HTERT RPE-1 (cell line): ENCODE measurements around the gene ZFR.
"Not testable (repeated sequence)": the region's sequence is repeated elsewhere in the genome, so short reads cannot be mapped to it uniquely, and the experiment has no call there.

Experiments
- in situ Hi-C: fragments of 300-500 bp; cut with MboI; formaldehyde crosslinking; loops from 4 replicates; pipeline ENCODE4 v1.14.3; 2020; ENCODE audit warnings: low sequenced_read_pairs

ZFR gene

DNA sequence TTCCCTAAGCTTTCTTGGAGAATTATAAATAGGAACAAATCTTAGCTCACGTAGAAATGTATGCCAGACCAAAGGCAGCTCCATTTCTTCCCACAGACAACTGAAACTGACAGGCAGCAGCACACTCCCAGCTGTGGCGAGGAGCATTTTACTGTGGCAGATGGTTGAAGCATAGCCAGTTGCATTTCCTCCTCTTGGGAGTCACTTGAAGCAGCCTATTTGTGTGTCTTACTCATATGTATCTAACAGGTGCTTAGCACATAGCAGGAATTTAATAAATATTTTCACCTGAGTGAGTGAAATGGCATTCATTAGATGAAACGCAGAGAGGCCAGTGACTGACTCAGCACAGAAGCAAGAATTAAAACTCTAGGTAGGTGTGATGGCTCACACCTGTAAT, 119.5 kb downstream of the ZFR start:
- in situ Hi-C loops, result no loop called here

DNA sequence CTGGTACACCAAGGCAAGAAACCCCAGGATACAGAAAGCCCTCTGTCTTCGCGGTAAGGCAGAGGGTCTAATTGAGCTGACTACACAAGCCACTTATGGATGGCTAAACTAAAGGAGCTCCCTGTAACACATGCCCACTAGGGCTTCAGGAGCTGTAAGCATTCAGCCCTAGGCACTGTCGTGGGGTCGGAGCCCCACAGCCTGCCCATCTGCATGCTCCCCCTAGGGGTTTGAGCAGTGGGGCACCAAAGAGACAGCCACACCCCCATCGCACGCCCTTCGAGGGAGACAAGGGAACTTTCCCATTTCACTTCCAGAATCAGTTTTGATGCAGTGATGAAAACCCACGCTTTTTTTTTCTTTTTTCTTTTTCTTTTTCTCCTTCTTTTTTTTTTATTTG, 120.8 kb downstream of the ZFR start:
- in situ Hi-C loops, result no loop called here

DNA sequence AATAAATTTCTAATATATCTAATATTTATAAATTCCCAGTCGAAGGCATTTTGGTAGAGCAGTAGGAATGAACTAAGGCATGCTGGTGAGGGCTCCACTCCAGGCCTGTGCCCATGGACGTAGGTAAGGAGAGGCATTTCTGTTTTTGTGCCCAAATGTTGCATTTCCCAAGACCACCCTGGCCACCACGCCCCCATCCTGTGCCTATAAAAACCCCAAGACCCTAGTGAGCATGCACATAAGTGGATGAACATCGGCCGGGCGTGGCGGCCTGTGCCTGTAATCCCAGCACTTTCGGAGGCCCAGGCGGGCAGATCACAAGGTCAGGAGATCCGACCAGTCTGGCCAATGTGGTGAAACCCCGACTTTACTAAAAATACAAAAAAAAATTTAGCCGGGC, 121.7 kb downstream of the ZFR start:
- in situ Hi-C loops, result no loop called here

DNA sequence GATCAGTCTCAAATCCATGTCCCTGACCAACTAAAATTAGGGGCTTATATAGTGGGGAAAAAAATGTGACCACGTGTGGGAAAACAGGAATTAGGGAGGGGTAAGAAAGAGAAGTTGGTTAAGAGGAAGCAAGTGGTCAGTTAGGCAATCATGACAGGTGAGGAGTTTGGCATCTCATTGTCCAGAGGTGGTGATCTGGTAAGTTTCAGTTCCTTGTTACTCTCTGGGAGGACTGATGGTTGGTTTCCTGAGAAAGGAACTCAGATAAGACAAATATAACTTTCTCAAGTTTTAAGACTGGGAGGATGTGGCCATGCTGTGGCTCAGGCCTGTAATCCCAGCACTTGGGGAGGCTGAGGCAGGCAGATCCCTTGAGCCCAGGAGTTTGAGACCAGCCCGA, 122.8 kb downstream of the ZFR start:
- in situ Hi-C loops, result not testable (repeated sequence)

DNA sequence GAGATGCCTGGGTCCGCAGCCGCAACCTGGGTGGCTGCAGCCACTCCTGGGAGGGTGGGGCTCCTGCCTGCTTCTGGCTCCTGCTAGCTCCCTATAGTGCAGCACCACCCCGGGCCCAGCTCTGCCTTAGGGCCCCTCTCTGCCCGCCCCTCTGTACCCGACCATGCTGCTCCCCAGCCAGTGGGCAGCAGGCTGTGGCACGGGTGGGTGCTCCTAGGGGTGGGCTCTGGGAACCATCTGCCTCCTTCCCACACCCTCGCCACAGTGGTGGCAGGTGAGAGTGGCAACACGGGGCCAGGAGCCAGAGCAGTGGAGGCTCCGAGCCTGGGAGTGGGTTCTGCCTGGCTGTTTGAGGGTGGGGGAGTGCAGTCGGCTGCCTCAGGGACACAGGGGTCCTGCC, 124.0 kb downstream of the ZFR start:
- in situ Hi-C loops, result no loop called here

DNA sequence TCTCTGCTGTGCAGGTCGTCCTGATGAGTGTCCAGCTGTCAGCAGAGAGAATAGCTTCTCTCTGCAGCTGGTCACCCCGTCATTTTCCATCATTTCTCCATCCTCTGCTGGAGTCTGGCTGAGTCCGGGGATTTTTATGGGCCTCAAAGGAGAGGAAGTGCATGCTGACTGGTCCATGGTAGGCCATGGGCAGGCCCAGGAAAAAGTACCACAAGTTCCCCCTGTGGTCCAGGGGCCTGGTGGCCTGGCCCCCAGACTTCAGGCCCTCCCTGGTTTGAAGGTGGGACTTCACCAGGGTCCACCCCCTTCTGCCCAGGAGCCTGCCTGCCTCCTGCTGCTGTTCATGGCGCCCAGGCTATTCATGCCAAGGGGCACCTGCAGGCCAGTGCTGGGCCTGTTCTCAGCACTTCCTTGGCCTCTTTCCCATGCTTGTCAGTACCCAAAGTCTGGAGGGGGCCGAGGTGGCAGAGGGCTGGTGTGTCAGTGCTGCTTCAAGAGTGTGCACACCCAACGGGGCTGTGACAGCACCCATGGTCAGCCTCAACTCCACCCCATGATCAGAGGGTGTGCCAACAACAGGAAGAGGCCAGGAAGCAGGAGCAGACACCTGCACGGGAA, 124.5 kb downstream of the ZFR start:
- in situ Hi-C loops, result no loop called here

DNA sequence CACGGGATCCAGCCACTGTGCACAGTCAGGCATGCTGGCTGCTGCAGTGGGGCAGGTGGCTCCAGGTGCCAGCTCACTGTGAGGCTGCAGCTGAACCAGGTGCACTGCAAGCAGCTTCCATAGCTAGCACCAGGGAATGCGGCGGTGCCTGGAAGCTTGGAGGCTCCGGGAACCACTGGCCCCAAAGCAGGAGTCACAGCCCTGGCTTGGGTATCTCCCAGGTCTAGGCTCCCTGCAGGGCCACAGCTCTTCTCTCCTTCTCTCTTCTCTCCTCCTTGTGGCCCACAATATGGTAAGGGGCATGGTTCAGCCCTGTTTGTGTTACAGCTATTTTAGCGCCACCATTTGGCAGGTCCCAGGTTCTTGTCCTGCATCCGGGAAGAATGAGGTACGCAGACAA, 125.1 kb downstream of the ZFR start:
- in situ Hi-C loops, result no loop called here

DNA sequence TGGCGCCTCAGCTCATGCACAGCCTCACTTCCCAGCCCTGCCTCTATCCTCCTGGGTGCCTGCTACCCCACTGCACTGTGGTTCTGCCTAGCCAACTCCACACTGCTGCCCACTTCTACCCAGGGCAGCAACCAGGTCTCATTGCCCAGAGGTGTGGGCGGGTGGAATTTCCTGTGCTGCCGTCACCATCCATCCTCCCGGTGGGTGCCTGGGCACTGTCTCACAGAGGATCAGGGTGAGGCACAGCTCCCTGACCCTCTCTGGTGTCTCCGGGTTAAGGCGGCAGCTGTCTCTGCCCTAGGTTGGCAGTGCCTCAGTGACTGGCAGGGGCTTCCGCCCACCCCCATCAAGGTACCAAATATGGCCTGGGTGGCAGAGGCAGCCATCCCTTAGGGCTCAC, 127.5 kb downstream of the ZFR start:
- in situ Hi-C loops, result no loop called here

DNA sequence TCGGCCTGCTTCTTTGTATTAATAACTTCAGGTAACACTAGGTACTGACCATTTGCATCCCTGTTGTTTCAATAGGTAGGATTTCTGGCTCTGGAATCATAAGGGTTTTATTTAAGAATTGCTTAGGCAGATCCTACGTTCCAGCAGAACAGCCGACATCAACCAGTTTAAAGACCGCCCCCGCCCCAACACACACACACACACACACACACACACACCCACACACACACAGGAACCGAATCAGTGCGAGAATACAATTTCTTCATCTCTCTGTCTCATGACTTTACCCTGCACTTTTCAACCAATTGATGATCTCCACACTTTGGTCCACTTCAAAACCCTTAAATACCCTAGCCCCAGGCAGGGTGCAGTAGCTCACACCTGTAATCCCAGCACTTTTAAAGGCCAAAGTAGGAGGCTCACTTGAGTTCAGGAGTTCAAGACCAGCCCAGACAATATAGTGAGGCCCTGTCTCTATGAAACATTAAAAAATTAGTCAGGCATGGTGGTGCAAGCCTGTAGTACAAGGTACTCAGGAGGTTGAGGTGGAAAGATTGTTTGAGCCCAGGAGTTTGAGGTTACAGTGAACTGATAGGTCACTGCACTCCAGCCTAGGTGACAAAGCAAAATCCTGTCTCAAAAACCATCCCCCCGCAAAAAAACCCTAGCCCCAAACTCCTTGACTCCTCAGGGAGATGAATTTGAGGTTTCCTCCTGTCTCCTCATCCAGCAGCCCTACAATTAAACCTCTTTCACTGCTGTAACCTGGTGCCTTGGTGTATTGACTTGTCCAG, 129.1 kb downstream of the ZFR start:
- in situ Hi-C loops, result no loop called here

DNA sequence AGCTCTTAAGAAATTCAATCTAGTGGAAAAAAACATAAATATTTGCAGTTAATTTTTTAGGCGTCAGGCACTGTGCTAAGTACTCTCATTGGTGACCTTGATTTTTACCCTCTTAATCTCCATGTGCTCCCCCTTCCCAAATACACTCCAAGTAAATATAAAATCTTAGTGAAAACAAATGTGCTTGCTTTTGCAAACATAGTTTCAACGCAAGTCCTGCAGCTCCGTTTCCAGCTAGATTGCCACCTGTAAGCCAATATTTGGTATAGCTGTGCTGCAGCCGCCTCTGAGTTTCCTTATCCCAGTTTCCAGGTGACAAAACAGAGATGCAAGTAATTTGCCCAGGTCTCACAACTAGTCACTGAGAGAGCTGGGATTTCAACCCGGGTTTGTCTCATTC, 129.9 kb downstream of the ZFR start:
- in situ Hi-C loops, result no loop called here

DNA sequence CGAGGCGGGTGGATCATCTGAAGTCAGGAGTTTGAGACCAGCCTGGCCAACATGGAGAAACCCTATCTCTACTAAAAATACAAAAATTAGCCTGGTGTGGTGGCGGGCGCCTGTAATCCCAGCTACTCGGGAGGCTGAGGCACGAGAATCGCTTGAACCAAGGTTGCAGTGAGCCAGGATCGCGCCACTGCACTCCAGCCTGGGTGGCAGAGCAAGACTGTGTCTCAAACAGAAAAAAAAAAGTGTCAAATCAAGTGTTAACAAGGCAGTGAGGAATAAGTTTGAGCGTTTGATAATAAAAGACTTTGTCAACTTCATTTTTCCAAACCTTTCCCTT, 130.4 kb downstream of the ZFR start:
- in situ Hi-C loops, result not testable (repeated sequence)

DNA sequence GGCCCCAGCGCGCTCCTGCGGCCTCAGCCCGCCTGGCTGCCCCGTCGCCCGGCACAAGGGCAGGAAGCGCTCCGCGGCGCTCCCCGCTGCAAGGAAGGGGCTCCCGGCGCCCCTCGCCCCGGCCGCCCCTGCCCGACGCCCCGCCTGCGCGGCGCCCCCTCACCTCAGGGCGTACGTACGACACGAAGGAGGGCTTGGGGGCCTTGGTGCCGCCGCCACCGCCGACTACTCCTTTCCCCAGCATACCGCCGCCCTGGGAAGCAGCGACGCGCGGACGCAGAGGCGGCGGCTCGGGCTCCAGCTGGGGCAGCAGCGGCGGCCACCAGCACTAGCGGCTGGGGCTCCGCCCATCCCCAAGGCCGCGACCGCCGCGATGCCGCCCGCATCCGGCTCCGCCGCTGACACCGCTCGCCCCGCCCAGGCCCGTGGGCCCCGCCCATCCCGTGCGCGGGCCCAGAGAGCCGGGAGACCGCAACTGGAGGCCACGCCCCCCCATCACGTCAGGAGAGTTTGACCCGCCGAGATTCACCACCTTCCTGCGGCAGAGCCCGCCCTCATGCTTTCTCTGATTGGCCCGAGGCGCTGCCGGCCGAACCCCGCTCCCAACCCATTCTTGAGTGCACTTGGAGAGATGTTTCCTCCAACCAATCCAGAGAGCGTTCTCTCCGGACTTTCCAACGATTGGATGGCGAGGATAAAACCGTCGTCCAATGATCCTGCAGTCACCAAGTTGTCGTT, 131.8 kb downstream of the ZFR start, which contains the start of gene MTMR12:
Gene MTMR12, minus strand, starts transcription at position 345 of the 738 bp plus-strand sequence. Its CDS starts 101 bp downstream, at position 244.
- in situ Hi-C loops, result no loop called here

DNA sequence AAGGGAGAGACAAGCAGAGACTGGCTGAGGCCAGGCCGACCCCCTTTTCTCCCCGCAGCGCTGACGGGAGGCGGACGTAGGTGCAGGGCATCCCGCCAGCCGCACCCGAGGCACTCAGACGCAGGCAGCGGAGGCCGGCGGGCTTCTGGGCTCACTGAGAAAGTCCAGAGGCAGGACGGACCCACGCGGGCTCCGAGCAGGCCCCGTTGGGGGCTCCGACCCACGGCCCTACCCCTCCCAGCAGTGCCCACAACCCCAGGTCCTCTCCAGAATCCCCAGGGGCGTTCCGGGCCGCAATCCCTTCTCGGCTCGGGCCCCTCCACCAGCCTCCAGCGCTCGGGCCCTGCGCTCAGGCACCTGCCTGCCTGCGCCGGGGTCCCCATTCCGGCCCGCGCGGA, 132.3 kb downstream of the ZFR start:
- in situ Hi-C loops, result no loop called here

DNA sequence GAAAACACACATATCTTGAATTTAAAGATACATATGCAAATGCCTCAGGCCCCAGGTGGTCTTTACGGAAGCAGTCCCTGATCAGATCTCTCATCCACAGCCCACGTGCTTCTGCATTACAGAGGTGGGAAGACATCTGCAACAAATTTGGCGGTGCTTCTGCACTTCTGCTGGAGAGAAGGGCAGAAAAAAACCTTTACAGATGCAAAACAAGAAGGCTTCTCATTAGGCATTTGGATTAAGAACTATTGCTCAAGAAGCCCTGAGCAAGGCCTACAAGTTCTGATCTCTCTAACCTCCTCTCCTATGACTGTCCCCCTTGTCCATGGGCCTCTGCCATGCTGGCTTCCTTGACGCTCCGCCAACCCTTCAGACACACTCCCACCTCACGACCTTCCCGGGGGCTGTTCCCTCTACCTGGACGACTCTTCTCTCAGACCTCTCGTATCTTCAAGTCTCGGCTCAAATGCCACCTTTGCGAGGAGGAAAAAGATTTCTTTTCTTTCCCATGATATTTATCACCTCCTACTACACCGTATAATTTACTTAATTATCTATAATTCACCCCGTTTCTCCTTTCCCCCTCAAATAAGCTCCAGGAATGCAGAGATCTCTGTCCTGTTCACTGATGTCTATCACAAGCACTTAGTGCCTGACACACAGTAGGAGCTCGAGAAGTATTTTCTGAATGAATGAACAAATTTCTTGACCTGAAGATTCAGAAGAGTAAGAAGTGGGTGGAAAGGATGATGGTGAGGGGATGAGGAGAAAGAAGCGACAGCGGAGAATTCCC, 132.9 kb downstream of the ZFR start:
- in situ Hi-C loops, result no loop called here

DNA sequence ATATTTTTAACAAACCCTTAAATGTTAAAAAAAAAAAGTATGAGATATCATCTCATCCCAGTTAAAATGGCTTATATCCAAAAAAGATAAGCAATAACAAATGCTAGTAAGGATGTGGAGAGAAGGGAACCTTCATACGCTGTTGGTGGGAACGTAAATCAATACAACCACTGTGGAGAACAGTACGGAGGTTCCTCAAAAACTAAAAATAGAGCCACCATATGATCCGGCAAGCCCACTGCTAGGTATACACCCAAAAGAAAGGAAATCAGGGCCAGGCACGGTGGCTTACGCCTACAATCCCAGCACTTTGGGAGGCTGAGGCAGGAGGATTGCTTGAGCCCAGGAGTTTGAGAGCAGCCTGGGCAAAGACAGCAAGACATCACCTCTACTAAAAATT, 134.8 kb downstream of the ZFR start:
- in situ Hi-C loops, result no loop called here

DNA sequence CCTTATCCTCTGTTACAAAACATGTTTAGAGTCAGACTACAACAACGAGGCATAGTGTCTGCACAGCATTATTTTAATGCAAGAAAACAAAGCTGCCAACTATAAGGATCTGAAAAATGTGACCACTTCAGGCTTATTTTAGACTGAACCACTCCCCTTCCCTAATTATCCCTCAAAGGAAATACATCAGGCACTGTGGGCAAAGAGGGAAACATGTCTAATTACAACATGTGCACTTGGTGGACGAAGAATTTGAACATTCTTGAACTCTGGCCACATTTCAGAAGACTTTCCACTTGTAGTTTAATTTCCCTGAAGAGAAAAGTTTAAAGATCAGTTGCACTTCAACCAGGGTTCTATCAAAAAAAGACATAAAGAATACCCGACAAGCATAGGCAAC, 135.6 kb downstream of the ZFR start:
- in situ Hi-C loops, result no loop called here

DNA sequence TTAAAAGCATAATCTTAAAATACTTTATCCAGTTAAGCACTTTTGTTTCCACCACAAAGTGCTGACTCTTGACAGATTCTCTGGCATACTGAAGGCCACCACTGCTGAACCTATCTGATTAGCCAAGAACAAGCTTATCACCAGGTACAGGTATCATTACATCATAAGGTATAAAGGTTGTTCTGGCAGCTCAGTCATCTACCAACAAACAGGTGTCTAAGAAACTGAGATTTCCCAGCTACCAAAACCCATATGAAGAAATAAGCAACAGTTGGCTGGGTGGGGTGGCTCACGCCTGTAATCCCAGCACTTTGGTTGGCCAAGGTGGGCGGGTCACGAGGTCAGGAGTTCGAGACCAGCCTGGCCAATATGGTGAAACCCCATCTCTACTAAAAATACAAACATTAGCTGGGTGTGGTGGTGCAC, 136.8 kb downstream of the ZFR start:
- in situ Hi-C loops, result no loop called here

DNA sequence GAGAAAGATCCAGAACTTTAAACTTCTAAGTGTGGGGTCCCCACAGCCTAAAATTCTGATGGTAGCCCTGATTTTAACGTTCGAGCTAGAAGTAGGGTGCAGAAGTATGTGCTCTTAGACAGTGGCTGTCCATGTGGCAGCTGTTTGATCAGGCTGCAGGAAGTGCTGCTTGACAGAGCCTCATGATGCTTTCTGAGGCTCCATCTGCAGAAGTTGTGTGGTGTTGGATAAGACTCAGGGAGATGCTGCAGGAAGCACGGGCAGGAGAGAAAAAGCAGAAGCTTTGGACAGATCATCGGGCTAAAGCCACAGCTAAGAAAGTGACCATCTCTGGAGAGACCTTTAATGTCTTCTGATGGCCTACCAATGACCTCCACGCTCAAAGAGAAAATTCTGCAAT, 139.9 kb downstream of the ZFR start:
- in situ Hi-C loops, result no loop called here
